A673 (cell line): Measurements from ENCODE around the gene ZBTB20. TPM values are rescaled to one million over a fixed set of nuclear protein-coding genes. Genes with fewer than 3 reads are reported as not detected.

Experiments used
- BruUV-seq: library from RNA; stranded (reverse); fragments of 400-500 nt; replicated peaks from 2 replicates; lab custom pipeline; 2021; lab: Mats Ljungman, UMichigan
- CTCF ChIA-PET: fragments of 300-600 bp; sonication (Branson Sonifier 250); formaldehyde crosslinking; loops from one replicate; lab custom pipeline; 2022; ENCODE audit warnings: antibody characterized with exemption; lab: Charles Lee
- POLR2A ChIA-PET: fragments of 300-600 bp; sonication (Branson Sonifier 250); formaldehyde crosslinking; loops from one replicate; lab custom pipeline; 2022; ENCODE audit warnings: antibody characterized with exemption; ENCODE audit not compliant: low non-redundant PET; lab: Charles Lee
- DNase-seq: peaks from one replicate; pipeline ENCODE4 v3.0.0-alpha.2; 2015; ENCODE audit warnings: low spot score
- H3K27ac ChIP-seq: fragments of 200-600 bp; sonication (generic); 2 replicates; pipeline ENCODE4 v1.5.1; 2016; ENCODE audit warnings: mixed run types, low read depth, mild to moderate bottlenecking, mixed read lengths, antibody characterized with exemption, low read length; ENCODE audit not compliant: poor library complexity, severe bottlenecking
- H3K27me3 ChIP-seq: fragments of 200-600 bp; sonication (generic); replicated peaks from 2 replicates; pipeline ENCODE4 v1.6.1; 2017; ENCODE audit warnings: mixed run types, low read depth, mild to moderate bottlenecking, mixed read lengths, antibody characterized with exemption, low read length; ENCODE audit not compliant: insufficient read depth, poor library complexity
- H3K36me3 ChIP-seq: fragments of 200-600 bp; sonication (generic); 2 replicates; pipeline ENCODE4 v1.6.1; 2016; ENCODE audit warnings: mixed run types, mild to moderate bottlenecking, mixed read lengths, antibody characterized with exemption, low read length; ENCODE audit not compliant: insufficient read depth, poor library complexity, severe bottlenecking
- H3K4me1 ChIP-seq: fragments of 200-600 bp; sonication (generic); 2 replicates; pipeline ENCODE4 v1.6.1; 2017; ENCODE audit warnings: mixed run types, mild to moderate bottlenecking, mixed read lengths, antibody characterized with exemption, low read length; ENCODE audit not compliant: insufficient read depth, poor library complexity, severe bottlenecking
- H3K4me3 ChIP-seq: fragments of 200-600 bp; sonication (generic); 2 replicates; pipeline ENCODE4 v1.5.1; 2016; ENCODE audit warnings: low read depth, mixed run types, mild to moderate bottlenecking, mixed read lengths, low read length; ENCODE audit not compliant: poor library complexity, severe bottlenecking
- H3K9me3 ChIP-seq: fragments of 200-600 bp; sonication (generic); 2 replicates; pipeline ENCODE4 v1.6.1; 2016; ENCODE audit warnings: mixed run types, low read depth, mild to moderate bottlenecking, mixed read lengths, antibody characterized with exemption, low read length; ENCODE audit not compliant: poor library complexity, severe bottlenecking
- EZH2 ChIP-seq: fragments of 200-600 bp; sonication (generic); IDR thresholded peaks from 2 replicates; pipeline ENCODE4 v1.6.1; 2017; ENCODE audit warnings: borderline replicate concordance, low read depth, mild to moderate bottlenecking, mixed read lengths, antibody characterized with exemption, low read length; ENCODE audit not compliant: poor library complexity, severe bottlenecking
- intact Hi-C: fragments of 100-400 bp; cut with micrococcal nuclease; formaldehyde crosslinking; loops from one replicate; pipeline ENCODE4 v1.10.0; 2022; ENCODE audit not compliant: unreplicated experiment
- total RNA-seq: library from RNA; stranded (reverse); gene quantifications from 2 replicates; pipeline ENCODE4 v1.2.3, GENCODE V29; 2021
- TF ChIP-seq, protein P1 (sequence below): fragments of 300-800, 200-600 bp; sonication (generic); conservative IDR thresholded peaks from 2 replicates; pipeline ENCODE4 v1.5.1; 2017; ENCODE audit warnings: low read depth, mild to moderate bottlenecking, antibody characterized with exemption, low read length, moderate library complexity, mixed read lengths

Gene ZBTB20
- total RNA-seq, 1 experiment from 2014 or later = 13.5 TPM

GRCh38 chr3:114896978-114897377 is 250.1 kb downstream of the ZBTB20 start:
- BruUV-seq = no TSS peak
- CTCF ChIA-PET = no interaction called here
- Histone ChIP-seq H3K9me3 (no peaks in the 10 kb centered on the region), H3K36me3 (no peaks in the 10 kb centered on the region), H3K4me1 (no peaks in the 10 kb centered on the region), H3K4me3 (no peak overlapping the region), H3K27ac (no peak overlapping the region), H3K27me3 (no peaks in the 10 kb centered on the region)
- intact Hi-C loops = no loop called here
- TF ChIP-seq EZH2 = no peak
- TF ChIP-seq, protein P1, sequence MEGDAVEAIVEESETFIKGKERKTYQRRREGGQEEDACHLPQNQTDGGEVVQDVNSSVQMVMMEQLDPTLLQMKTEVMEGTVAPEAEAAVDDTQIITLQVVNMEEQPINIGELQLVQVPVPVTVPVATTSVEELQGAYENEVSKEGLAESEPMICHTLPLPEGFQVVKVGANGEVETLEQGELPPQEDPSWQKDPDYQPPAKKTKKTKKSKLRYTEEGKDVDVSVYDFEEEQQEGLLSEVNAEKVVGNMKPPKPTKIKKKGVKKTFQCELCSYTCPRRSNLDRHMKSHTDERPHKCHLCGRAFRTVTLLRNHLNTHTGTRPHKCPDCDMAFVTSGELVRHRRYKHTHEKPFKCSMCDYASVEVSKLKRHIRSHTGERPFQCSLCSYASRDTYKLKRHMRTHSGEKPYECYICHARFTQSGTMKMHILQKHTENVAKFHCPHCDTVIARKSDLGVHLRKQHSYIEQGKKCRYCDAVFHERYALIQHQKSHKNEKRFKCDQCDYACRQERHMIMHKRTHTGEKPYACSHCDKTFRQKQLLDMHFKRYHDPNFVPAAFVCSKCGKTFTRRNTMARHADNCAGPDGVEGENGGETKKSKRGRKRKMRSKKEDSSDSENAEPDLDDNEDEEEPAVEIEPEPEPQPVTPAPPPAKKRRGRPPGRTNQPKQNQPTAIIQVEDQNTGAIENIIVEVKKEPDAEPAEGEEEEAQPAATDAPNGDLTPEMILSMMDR = no peak
- no peak for DNase-seq
- POLR2A ChIA-PET = no interaction called here

- no peaks in the 10 kb centered on the region for H3K4me1 ChIP-seq
- POLR2A ChIA-PET = no interaction called here
These were observed 253.7 kb downstream of the ZBTB20 start for GRCh38 chr3:114893361-114893760.

DNA sequence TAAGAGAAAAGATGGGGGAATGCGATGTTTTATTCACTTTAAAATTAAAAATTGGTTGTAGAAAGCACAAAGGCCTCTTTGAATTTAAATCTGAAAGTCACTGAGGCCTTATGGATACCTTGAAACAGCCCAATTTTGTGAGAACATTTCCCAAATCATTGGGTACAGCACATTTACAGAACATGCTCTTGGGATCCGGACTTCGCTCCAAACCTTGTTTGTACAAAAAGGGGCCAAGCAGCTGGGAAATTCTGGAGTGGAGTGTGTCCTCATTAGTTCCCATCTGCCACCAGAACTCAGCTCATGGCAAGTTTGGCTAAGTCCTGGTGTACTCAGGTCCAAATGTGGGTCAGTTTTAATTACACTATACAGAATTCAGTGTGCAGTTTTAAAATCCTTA is 254.2 kb downstream of the ZBTB20 start:
- ChIA-PET POLR2A (no interaction called here), CTCF (no interaction called here)
- Histone ChIP-seq H3K4me1 (no peaks in the 10 kb centered on the region), H3K36me3 (no peaks in the 10 kb centered on the region), H3K9me3 (no peaks in the 10 kb centered on the region), H3K27ac (no peak overlapping the region), H3K4me3 (no peak overlapping the region), H3K27me3 (no peaks in the 10 kb centered on the region)
- intact Hi-C loops = no loop called here
- no peak for DNase-seq
- no TSS peak for BruUV-seq
- TF ChIP-seq EZH2 = no peak
- TF ChIP-seq, protein P1 = no peak

More at GRCh38 chr3:114893361-114893760, 253.7 kb downstream of the ZBTB20 start:
- BruUV-seq = no TSS peak
- no peak for DNase-seq
- H3K36me3 ChIP-seq = no peaks in the 10 kb centered on the region
- no peak for TF ChIP-seq EZH2
- TF ChIP-seq, protein P1 = no peak
- CTCF ChIA-PET = no interaction called here
- intact Hi-C loops = no loop called here
- H3K4me3 ChIP-seq = no peak overlapping the region
- no peak overlapping the region for H3K27ac ChIP-seq
- no peaks in the 10 kb centered on the region for H3K9me3 ChIP-seq
- H3K27me3 ChIP-seq = no peaks in the 10 kb centered on the region
